K562 (cell line): ENCODE measurements around the gene AHSG. TPM values are rescaled to one million over a fixed set of nuclear protein-coding genes. Genes with fewer than 3 reads are reported as not detected.
A peak's percentile ranks its signal among the peaks of the same experiment; 100 is the strongest.

ENCODE experiments used
- ADNP ChIP-seq: fragments of 200-800 bp; sonication (Bioruptor generic); IDR thresholded peaks from 2 replicates; pipeline ENCODE4 v1.6.1; 2016; ENCODE audit warnings: missing genetic modification characterization, missing compliant biosample characterization
- ATF3 ChIP-seq, 2 experiments: fragments of 450-650 bp in 1 of 2; sonication (generic) in 1 of 2; formaldehyde crosslinking in 1 of 2; IDR thresholded peaks in 1 of 2; conservative IDR thresholded peaks in 1 of 2; 2 replicates each; pipeline versions ENCODE4 v1.6.1 to v1.8.1; 2016 to 2023; ENCODE audit warnings: mild to moderate bottlenecking in 2 of 2, moderate library complexity in 2 of 2, inconsistent platforms in 1 of 2, missing genetic modification reagents in 1 of 2
- BACH1 ChIP-seq: fragments of 200-800 bp; sonication (Bioruptor generic); IDR thresholded peaks from 2 replicates; pipeline ENCODE4 v1.6.1; 2016; ENCODE audit warnings: missing genetic modification characterization, missing compliant biosample characterization
- CBX1 ChIP-seq: sonication (generic); IDR thresholded peaks from 2 replicates; pipeline ENCODE4 v1.6.1; 2016; ENCODE audit warnings: antibody characterized with exemption, low read depth, mild to moderate bottlenecking
- FUS ChIP-seq: fragments of 200-400 bp; formaldehyde crosslinking; optimal IDR thresholded peaks from 2 replicates; pipeline ENCODE3; 2017; ENCODE audit warnings: low read depth, low read length
- GABPA ChIP-seq: fragments of 200-800 bp; sonication (Bioruptor generic); conservative IDR thresholded peaks from 2 replicates; pipeline ENCODE4 v1.6.1; 2016; ENCODE audit warnings: low read depth, missing genetic modification characterization, missing compliant biosample characterization
- HLTF ChIP-seq: fragments of 450-650 bp; IDR thresholded peaks from 2 replicates; pipeline ENCODE4 v1.6.1; 2016
- HSF4 ChIP-seq: fragments of 250-450 bp; sonication (Bioruptor Pico); IDR thresholded peaks from 2 replicates; pipeline ENCODE4 v2.1.2; 2022; ENCODE audit warnings: mild to moderate bottlenecking, moderate library complexity, borderline replicate concordance
- IRF2 ChIP-seq: sonication (generic); formaldehyde crosslinking; IDR thresholded peaks from 2 replicates; pipeline ENCODE4 v1.8.1; 2022; ENCODE audit warnings: mild to moderate bottlenecking, missing genetic modification reagents
- JUN ChIP-seq, 2 experiments: sonication (generic) in 1 of 2; formaldehyde crosslinking in 1 of 2; IDR thresholded peaks; 2 replicates each; pipeline versions ENCODE4 v1.6.1 to v1.8.0; 2012 to 2022; ENCODE audit warnings: borderline replicate concordance in 2 of 2, mild to moderate bottlenecking in 2 of 2, improper control_type of control experiment in 1 of 2, low read depth in 1 of 2, low read length in 1 of 2, missing genetic modification reagents in 1 of 2
- MEF2A ChIP-seq: IDR thresholded peaks from 2 replicates; pipeline ENCODE4 v1.6.1; 2011; ENCODE audit warnings: low read depth, mild to moderate bottlenecking, low read length, moderate library complexity; ENCODE audit not compliant: control insufficient read depth
- MTA2 ChIP-seq: fragments of 450-650 bp; IDR thresholded peaks from 2 replicates; pipeline ENCODE4 v1.6.1; 2016; ENCODE audit warnings: low read depth
- MTA3 ChIP-seq: fragments of 450-650 bp; formaldehyde crosslinking; IDR thresholded peaks from 2 replicates; pipeline ENCODE4 v1.6.1; 2017; ENCODE audit warnings: mild to moderate bottlenecking, borderline replicate concordance
- NR2F6 ChIP-seq: fragments of 450-650 bp; formaldehyde crosslinking; IDR thresholded peaks from 2 replicates; pipeline ENCODE4 v1.4.0; 2020; ENCODE audit warnings: mild to moderate bottlenecking
- NR4A1 ChIP-seq, 2 experiments: fragments of 250-450 bp in 1 of 2; fragments of 450-650 bp in 1 of 2; sonication (Bioruptor Pico) in 1 of 2; IDR thresholded peaks; 2 replicates each; pipeline versions ENCODE4 v1.4.0 to v1.6.1; 2016 to 2020; ENCODE audit warnings: mild to moderate bottlenecking in 2 of 2, missing compliant biosample characterization in 1 of 2, missing genetic modification characterization in 1 of 2, moderate library complexity in 1 of 2
- PYGO2 ChIP-seq: fragments of 450-650 bp; IDR thresholded peaks from 2 replicates; pipeline ENCODE4 v1.6.1; 2016; ENCODE audit warnings: mild to moderate bottlenecking, missing genetic modification characterization, moderate library complexity, missing compliant biosample characterization
- RAD21 ChIP-seq, 2 experiments: fragments of 250-450 bp in 1 of 2; fragments of 450-650 bp in 1 of 2; sonication (Bioruptor Pico) in 1 of 2; formaldehyde crosslinking in 1 of 2; IDR thresholded peaks in 1 of 2; conservative IDR thresholded peaks in 1 of 2; 2 replicates each; pipeline versions ENCODE4 v1.4.0 to v1.8.0; 2020 to 2022; ENCODE audit warnings: mild to moderate bottlenecking in 2 of 2, moderate library complexity in 1 of 2
- RBM15 ChIP-seq: fragments of 200-400 bp; formaldehyde crosslinking; IDR thresholded peaks from 2 replicates; pipeline ENCODE4 v1.6.1; 2018; ENCODE audit warnings: mild to moderate bottlenecking, low read length, moderate library complexity; ENCODE audit not compliant: insufficient read depth
- RBM25 ChIP-seq: fragments of 200-400 bp; formaldehyde crosslinking; IDR thresholded peaks from 2 replicates; pipeline ENCODE4 v1.6.1; 2018; ENCODE audit warnings: low read length, low read depth, moderate library complexity; ENCODE audit not compliant: severe bottlenecking
- STAT5B ChIP-seq: fragments of 250-450 bp; sonication (Bioruptor Pico); IDR thresholded peaks from 2 replicates; pipeline ENCODE4 v1.8.0; 2021; ENCODE audit warnings: mild to moderate bottlenecking, inconsistent platforms
- TRIM24 ChIP-seq, 2 experiments: fragments of 450-650 bp; IDR thresholded peaks; 2 replicates each; pipeline ENCODE4 v1.6.1; 2016
- ZNF212 ChIP-seq: fragments of 450-650 bp; formaldehyde crosslinking; IDR thresholded peaks from 2 replicates; pipeline ENCODE4 v1.4.0; 2020; ENCODE audit warnings: mild to moderate bottlenecking
- ZNF408 ChIP-seq: fragments of 250-450 bp; sonication (Bioruptor Pico); IDR thresholded peaks from 2 replicates; pipeline ENCODE4 v1.4.0; 2020; ENCODE audit warnings: low read depth, mild to moderate bottlenecking, moderate library complexity
- ZNF695 ChIP-seq: fragments of 450-650 bp; formaldehyde crosslinking; IDR thresholded peaks from 2 replicates; pipeline ENCODE4 v1.4.0; 2020; ENCODE audit warnings: mild to moderate bottlenecking, moderate library complexity
- ZNF766 ChIP-seq: fragments of 200-800 bp; sonication (Bioruptor generic); conservative IDR thresholded peaks from 2 replicates; pipeline ENCODE4 v1.6.1; 2016; ENCODE audit warnings: missing genetic modification characterization, missing compliant biosample characterization
- polyA plus RNA-seq, 8 experiments: library from polyadenylated mRNA; depleted of rRNA in 4 of 8; stranded (reverse) in 5 of 8; unstranded in 3 of 8; fragments of >200 nt; fragmentation: Nextera tagmentation in 2 of 8; fragmentation: Illumina TruSeq in 1 of 8; extraction: Ambion mirVana in 2 of 8; extraction: Trizol in 1 of 8; gene quantifications; 2 replicates each; pipeline versions ENCODE4 v1.2.1 to v1.2.3, GENCODE V29; 2011 to 2014; ENCODE audit warnings: inconsistent platforms in 1 of 8, missing spikeins in 1 of 8
- total RNA-seq, 7 experiments: library from RNA; depleted of rRNA in 6 of 7; stranded (reverse); fragments of >200 nt in 6 of 7; fragmentation: Illumina TruSeq in 2 of 7; extraction: Trizol in 2 of 7; gene quantifications; 2 replicates each; pipeline versions ENCODE4 v1.2.1 to v1.2.3, GENCODE V29; 2011 to 2021; ENCODE audit warnings: low replicate concordance in 1 of 7
- TF ChIP-seq, protein P1 (sequence below): fragments of 450-650 bp; formaldehyde crosslinking; IDR thresholded peaks from 2 replicates; pipeline ENCODE4 v1.4.0; 2022; ENCODE audit warnings: mild to moderate bottlenecking, moderate library complexity

Gene AHSG
- total and polyA plus RNA-seq, 9 of the 15 experiments (the other 6 are each of a cell fraction or from before 2014, with no cell fraction given), result 0.69 TPM; not detected in 8

- TF ChIP-seq ZNF766 (CRISPR knock-in tag) (peak; percentile 52; the same call in 1 of the 2 replicates), RAD21 (CRISPR knock-in tag; conservative IDR thresholded peaks at IDR 0.05 in 1 of 2, IDR thresholded peaks at IDR 0.05 in 1 of 2) (no peak), HLTF (no peak), ZNF408 (CRISPR knock-in tag) (no peak), ATF3 (IDR thresholded peaks at IDR 0.05) (peak; percentile 48; the same call in 1 of the 2 replicates), ATF3 (CRISPR knock-in tag; conservative IDR thresholded peaks at IDR 0.05) (no peak), MEF2A (no peak), ADNP (tag) (no peak), IRF2 (CRISPR knock-in tag) (no peak), NR4A1 (CRISPR knock-in tag; IDR thresholded peaks at IDR 0.05) (no peak), NR4A1 (tag; IDR thresholded peaks at IDR 0.05) (0 out of 2 replicates have a peak, but pooled peaks have one; percentile 18), PYGO2 (tag) (0 out of 2 replicates have a peak, but pooled peaks have one; percentile 12), NR2F6 (CRISPR knock-in tag) (no peak), HSF4 (CRISPR knock-in tag) (peak; percentile 18; the same call in 1 of the 2 replicates), TRIM24 (IDR thresholded peaks at IDR 0.05) (peak; percentile 67 to 77; a peak in 2 of 4 replicates), JUN (IDR thresholded peaks at IDR 0.05; ENCODE audit: borderline replicate concordance, low read depth, low read length) (no peak), JUN (CRISPR knock-in tag; IDR thresholded peaks at IDR 0.05; ENCODE audit: borderline replicate concordance) (no peak), FUS (no peak), ZNF695 (no peak), RBM15 (no peak), GABPA (tag) (no peak), STAT5B (no peak), BACH1 (tag) (peak; percentile 77), ZNF212 (CRISPR knock-in tag) (no peak), MTA3 (no peak), CBX1 (no peak), RBM25 (no peak), MTA2 (no peak)
- TF ChIP-seq, protein P1, sequence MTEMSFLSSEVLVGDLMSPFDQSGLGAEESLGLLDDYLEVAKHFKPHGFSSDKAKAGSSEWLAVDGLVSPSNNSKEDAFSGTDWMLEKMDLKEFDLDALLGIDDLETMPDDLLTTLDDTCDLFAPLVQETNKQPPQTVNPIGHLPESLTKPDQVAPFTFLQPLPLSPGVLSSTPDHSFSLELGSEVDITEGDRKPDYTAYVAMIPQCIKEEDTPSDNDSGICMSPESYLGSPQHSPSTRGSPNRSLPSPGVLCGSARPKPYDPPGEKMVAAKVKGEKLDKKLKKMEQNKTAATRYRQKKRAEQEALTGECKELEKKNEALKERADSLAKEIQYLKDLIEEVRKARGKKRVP (CRISPR knock-in tag), result 0 out of 2 replicates have a peak, but pooled peaks have one; percentile 28
Observed at GRCh38 chr3:186599142-186599784, 13.6 kb upstream of the AHSG start (continued).
